Measurements from ENCODE around the gene CLBA1.

The CLBA1 gene

GRCh38 chr14:105005329-105005928 lies 19.8 kb downstream of the CLBA1 start:
- DNase-seq (ENCODE audit: low read depth): no peak

- DNase-seq (ENCODE audit: low read depth): no peak
Observed at GRCh38 chr14:105005929-105006830, 20.6 kb downstream of the CLBA1 start.

- DNase-seq (ENCODE audit: low read depth): no peak
Observed at GRCh38 chr14:105006831-105007592, 21.4 kb downstream of the CLBA1 start.

- no peak for DNase-seq (ENCODE audit: low read depth)
Observed at GRCh38 chr14:105007593-105008264, 22.1 kb downstream of the CLBA1 start.

- no peak for DNase-seq (ENCODE audit: low read depth)
Observed at GRCh38 chr14:105010106-105010505, 24.5 kb downstream of the CLBA1 start.

GRCh38 chr14:105010891-105011291 lies 25.3 kb downstream of the CLBA1 start:
- no peak for DNase-seq (ENCODE audit: low read depth)

- DNase-seq (ENCODE audit: low read depth): no peak
Observed at GRCh38 chr14:105011312-105011990, 25.9 kb downstream of the CLBA1 start.

GRCh38 chr14:105012171-105012985 lies 26.8 kb downstream of the CLBA1 start:
- no peak for DNase-seq (ENCODE audit: low read depth)

GRCh38 chr14:105013150-105013785 lies 27.7 kb downstream of the CLBA1 start:
- no peak for DNase-seq (ENCODE audit: low read depth)

GRCh38 chr14:105014032-105014431 lies 28.4 kb downstream of the CLBA1 start:
- DNase-seq (ENCODE audit: low read depth): no peak

- DNase-seq (ENCODE audit: low read depth): no peak
Observed at GRCh38 chr14:105014631-105015030, 29.0 kb downstream of the CLBA1 start.

- no peak for DNase-seq (ENCODE audit: low read depth)
Observed at GRCh38 chr14:105015242-105015641, 29.7 kb downstream of the CLBA1 start.

GRCh38 chr14:105015905-105016304 lies 30.3 kb downstream of the CLBA1 start:
- DNase-seq (ENCODE audit: low read depth): no peak

GRCh38 chr14:105018414-105018813 lies 32.8 kb downstream of the CLBA1 start:
- DNase-seq (ENCODE audit: low read depth): no peak

- no peak for DNase-seq (ENCODE audit: low read depth)
Observed at GRCh38 chr14:105019861-105020814, 34.5 kb downstream of the CLBA1 start.

GRCh38 chr14:105020815-105021655 lies 35.4 kb downstream of the CLBA1 start, which contains the start of gene CDCA4:
Gene CDCA4 (minus strand): TSS chr14:105021083. CDS start chr14:105011929, 9,154 bp downstream.
- DNase-seq (ENCODE audit: low read depth): peak; percentile 88

- no peak for DNase-seq (ENCODE audit: low read depth)
Observed at GRCh38 chr14:105021656-105022275, 36.2 kb downstream of the CLBA1 start.

Measured in fibroblast of the conjunctiva (primary cell).